SK-N-DZ (cell line): Measurements from ENCODE around the gene OR5A2.
"Not testable (repeated sequence)": the region's sequence is repeated elsewhere in the genome, so short reads cannot be mapped to it uniquely, and the experiment has no call there.

Source experiments
- DNase-seq: peaks from one replicate; pipeline ENCODE4 v3.0.0-alpha.2; 2015; ENCODE audit warnings: low spot score

Gene OR5A2

DNA sequence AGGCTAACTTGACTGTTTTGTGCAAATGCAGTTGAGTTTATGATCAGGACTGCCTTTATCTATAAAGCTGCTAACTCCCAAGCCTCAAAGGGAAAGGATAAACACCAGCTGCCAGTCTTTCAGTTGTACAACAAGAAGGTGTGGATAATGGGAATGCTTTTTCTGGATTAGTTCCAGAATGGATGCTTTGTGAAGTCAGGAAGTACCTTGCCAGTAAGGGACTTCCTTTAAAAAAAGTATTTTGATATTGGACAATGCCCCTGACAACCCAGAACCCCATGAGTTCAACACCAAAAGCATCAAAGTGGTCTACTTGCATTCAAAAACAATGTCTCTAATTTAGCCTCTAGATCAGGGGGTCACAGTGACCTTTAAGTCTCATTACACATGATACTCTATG, 32.0 kb downstream of the OR5A2 start:
- no peak for DNase-seq

DNA sequence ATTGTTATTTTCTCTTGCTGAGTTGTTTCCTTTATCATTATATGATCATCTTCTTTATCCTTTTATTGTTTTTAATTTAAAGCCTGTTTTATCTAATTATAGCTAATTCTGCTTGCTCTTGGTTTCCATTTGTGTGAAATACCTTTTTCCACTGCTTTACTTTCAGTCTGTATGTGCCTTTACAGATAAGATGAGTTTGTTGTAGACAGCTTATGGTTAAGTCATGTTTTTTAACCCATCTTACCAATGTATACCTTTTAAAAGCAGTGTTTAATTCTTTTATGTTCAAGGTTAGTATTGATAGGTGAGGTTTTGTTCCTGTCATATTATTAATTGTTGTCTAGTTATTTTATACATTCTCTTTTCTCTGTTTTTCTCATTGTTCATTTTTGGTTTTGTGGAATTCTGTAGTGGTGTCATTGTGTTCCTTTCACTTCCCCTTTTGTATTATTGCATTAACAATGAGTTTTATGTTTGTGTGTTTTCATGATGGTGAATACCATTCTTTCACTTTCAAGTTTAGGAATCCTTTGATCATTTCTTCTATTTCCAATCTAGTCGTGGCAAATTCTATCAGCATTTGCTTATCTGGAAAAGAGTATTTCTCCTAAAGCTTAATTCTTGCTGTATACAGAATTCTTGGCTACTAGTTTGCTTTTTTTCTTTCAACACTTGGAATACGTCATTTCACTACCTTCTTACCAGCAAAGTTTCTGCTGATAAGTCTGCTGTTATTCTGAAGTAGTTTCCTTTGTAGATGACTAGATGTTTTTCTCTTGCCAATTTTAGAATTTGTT, 45.8 kb downstream of the OR5A2 start:
- no peak for DNase-seq

DNA sequence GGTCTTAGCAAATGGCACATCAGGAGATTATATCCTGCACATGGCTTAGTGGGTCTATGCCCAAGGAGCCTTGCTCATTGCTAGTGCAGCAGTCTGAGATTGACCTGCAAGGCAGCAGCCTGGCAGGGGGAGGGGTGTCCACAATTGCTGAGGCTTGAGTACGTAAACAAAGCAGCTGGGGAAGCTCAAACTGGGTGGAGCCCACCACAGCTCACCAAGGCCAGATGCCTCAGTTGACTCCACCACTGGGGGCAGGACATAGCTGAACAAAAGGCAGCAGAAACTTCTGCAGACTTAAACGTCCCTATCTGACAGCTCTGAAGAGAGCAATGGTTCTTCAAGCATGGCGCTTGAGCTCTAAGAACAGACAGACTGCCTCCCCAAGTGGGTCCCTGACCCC, 53.9 kb downstream of the OR5A2 start:
- DNase-seq: not testable (repeated sequence)

DNA sequence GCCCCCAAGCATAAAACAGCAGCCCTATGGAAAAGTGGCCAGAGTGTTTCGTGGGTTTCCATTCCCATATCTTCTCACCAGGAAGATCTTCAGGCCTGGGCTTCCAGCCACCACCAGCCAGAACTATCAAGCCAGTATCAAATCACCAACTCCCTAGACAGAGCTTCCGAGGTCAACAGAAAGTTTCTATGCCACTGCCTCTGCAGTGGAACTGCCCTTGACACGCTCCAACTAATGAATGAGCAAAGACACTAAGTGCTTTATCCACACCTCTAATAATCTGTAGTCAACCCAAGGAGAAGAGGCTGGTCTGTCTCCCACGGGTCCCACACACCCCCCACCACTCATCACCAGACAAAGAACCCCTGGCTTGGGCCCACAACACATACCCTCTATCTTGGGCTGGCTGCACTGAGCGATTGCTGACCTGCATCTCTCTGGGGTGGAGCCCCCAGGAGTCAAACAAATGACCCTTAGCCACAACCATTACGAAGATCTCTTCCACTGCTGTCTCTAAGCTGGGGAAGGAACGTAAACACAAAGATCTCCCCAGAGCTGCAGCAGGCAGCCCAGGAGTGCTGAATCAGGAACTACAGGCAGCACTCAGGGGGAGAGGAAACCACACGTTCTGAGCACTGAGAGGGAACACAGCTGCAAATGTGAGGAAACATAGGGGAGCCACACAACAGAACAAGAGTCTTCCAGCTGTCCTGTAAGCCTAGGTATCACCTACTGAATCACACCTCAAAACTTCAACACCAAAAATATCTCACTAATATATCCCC, 57.8 kb downstream of the OR5A2 start:
- no peak for DNase-seq
